Body of pancreas (tissue), 4 donors: ENCODE measurements around the gene IL17C. TPM values are rescaled to one million over a fixed set of nuclear protein-coding genes. Genes with fewer than 3 reads are reported as not detected.

Source experiments
- ATAC-seq: fragments of 150-250 bp; one replicate; pipeline ENCODE4 v1.9.1; 2016
- DNase-seq, 4 donors: peaks; one replicate each; pipeline ENCODE4 v3.0.0-alpha.2; 2019
- H3K27ac ChIP-seq, 4 donors: fragments of 200-600 bp; sonication (generic); 1 replicate in 3 of 4; 2 replicates in 1 of 4; pipeline versions ENCODE4 v1.5.1 to v1.6.1; 2016 to 2019; ENCODE audit warnings: mild to moderate bottlenecking in 1 of 4, mixed read lengths in 1 of 4, moderate library complexity in 1 of 4
- H3K27me3 ChIP-seq, 2 donors: fragments of 200-600 bp; sonication (generic); one replicate each; pipeline ENCODE4 v1.6.0; 2016; ENCODE audit warnings: mild to moderate bottlenecking in 1 of 2
- H3K36me3 ChIP-seq, 2 donors: fragments of 200-600 bp; sonication (generic); replicated peaks in 1 of 2; 2 replicates each; pipeline ENCODE4 v1.5.1; 2016; ENCODE audit warnings: low read depth in 2 of 2; ENCODE audit not compliant: insufficient read depth in 1 of 2
- H3K4me1 ChIP-seq: fragments of 200-600 bp; sonication (generic); one replicate; pipeline ENCODE4 v1.6.0; 2016
- H3K4me3 ChIP-seq, 2 donors: fragments of 200-600 bp; sonication (generic); 1 replicate in 1 of 2; 2 replicates in 1 of 2; pipeline ENCODE4 v1.5.1; 2016 to 2019
- H3K9me3 ChIP-seq, 3 donors: fragments of 200-600 bp; sonication (generic); 1 replicate in 2 of 3; 2 replicates in 1 of 3; pipeline ENCODE4 v1.5.1; 2016
- CTCF ChIP-seq, 7 experiments: fragments of 450-650 bp in 4 of 7; fragments of 200-600 bp in 3 of 7; sonication (generic) in 3 of 7; IDR thresholded peaks; one replicate each; pipeline ENCODE4 v1.5.1; 2016 to 2019; ENCODE audit warnings: antibody characterized with exemption in 7 of 7
- POLR2A ChIP-seq, 3 donors: fragments of 450-650 bp; IDR thresholded peaks; one replicate each; pipeline ENCODE4 v1.6.1; 2016; ENCODE audit warnings: antibody characterized with exemption in 3 of 3, mild to moderate bottlenecking in 2 of 3
- WGBS, 2 donors: methylation state at CpG; one replicate each; pipeline ENCODE4 v1.1.5; 2017; 5-methylcytosine and 5-hydroxymethylcytosine counted together
- intact Hi-C: fragments of 100-400 bp; cut with DNase I; formaldehyde crosslinking; loops from one replicate; pipeline ENCODE4 v1.15.1; 2023
- total RNA-seq, 2 donors: library from RNA; depleted of rRNA; stranded (reverse); fragments of >200 nt; gene quantifications; one replicate each; pipeline ENCODE4 v1.1.0, GENCODE V29; 2016

The IL17C gene
- total RNA-seq, 2 donors from 2014 or later, result not detected

- WGBS, 2 donors, result 74% methylated on average over 14 of the region's 15 CpGs
- Histone ChIP-seq H3K4me3 (no peak overlapping the region), H3K27me3 (no peaks in the 10 kb centered on the region), H3K4me1 (peaks cover 40% of the 10 kb centered on the region), H3K36me3 (no peaks in the 10 kb centered on the region), H3K9me3 (no peaks in the 10 kb centered on the region), H3K27ac (no peak overlapping the region)
- TF ChIP-seq POLR2A (IDR thresholded peaks at IDR 0.05), result no peak
- intact Hi-C loops, result loop anchor here (10.0 kb wide), 1 partner anchor 70 kb away; no protein-coding TSS in a partner anchor
- no peak for ATAC-seq
- DNase-seq, result no peak
These were observed 46.3 kb downstream of the IL17C start for GRCh38 chr16:88684569-88685155.

DNA sequence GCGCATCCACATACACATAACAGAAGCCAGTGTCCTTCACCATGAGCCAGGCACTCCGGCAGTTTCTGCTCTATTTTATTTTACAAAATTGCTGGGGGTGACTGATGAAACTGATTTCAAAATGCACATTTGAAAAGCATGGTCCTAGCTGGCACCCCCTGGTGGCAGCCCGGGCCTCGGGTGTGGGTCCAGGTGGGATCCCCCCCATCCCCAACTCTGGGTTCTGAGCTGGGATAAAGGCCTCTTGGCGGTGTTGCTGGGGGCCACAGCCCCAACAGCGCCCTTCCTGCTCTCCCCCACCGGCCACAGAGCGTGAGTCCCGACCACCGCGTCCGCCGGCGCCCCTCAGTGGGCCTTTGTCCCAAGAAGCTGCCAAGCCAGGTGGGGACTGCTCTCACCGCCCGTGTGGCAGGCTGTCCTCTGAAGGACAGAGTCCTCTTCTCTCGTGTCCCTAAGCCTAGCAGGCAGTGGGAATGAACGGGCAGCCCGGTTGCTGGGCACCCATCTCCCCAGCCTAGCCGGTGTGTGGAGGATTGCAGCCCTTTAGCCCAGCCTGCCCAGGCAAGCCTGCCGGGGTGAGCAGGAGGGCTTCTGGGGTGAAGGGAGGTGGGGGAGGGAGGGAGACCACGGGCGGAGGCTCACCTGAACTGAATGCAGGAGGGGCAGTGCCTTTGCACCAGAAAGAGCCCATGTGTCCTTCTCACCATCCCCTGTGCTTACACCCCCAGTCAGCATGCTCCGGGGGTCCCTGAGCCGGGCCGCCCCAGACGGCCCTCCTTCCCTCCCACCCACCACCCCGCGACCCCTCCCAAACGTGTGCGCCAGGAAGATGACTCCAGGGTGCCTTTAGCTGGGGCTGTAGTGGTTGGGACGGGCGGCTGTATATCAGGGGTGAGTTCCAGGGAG is 47.0 kb downstream of the IL17C start:
- intact Hi-C loops, result loop anchor here (10.0 kb wide), 1 partner anchor 71 kb away; no protein-coding TSS in a partner anchor
- no peak for TF ChIP-seq POLR2A (IDR thresholded peaks at IDR 0.05)
- TF ChIP-seq CTCF (IDR thresholded peaks at IDR 0.05), result peak in 6 of 7 experiments; percentile 29 to 52 (median 42)

DNA sequence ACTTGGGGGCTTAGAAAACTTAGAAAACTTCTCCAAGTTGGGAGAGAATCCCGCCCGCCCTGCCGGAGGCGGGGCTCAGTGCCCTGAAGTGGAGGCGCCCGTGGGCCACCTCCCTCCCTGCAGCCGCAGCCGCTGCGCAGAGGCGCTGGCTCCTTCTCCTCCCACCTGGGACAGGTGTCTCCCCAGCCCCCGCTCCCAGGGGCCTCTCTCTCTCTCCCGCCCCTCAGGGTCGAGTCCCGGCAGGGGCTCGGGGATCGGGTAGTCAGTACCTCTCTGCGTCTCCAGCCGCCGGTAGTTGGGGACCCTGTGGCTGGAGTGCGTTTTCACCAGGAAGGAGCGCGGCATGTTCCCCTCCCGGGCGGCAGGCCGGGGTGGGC is 47.7 kb downstream of the IL17C start:
- Histone ChIP-seq H3K4me1 (peaks cover 40% of the 10 kb centered on the region), H3K9me3 (no peaks in the 10 kb centered on the region), H3K36me3 (no peaks in the 10 kb centered on the region), H3K27me3 (no peaks in the 10 kb centered on the region), H3K27ac (peak overlapping the region; percentile 25 to 80 (median 59)), H3K4me3 (peak overlapping the region; percentile 67 to 74)
- intact Hi-C loops, result loop anchor here (10.0 kb wide), 1 partner anchor 71 kb away; no protein-coding TSS in a partner anchor
- TF ChIP-seq CTCF (IDR thresholded peaks at IDR 0.05), result no peak
- TF ChIP-seq POLR2A (IDR thresholded peaks at IDR 0.05), result no peak
- peak; percentile 37 for ATAC-seq
- DNase-seq, result peak; percentile 53 to 77 (median 62)
- 0% methylated on average over 3 to 25 of the region's 25 CpGs for WGBS, 2 donors

More for the DNA sequence above, 47.0 kb downstream of the IL17C start:
- peak overlapping the region; percentile 67 to 74 for H3K4me3 ChIP-seq
- H3K36me3 ChIP-seq, result no peaks in the 10 kb centered on the region
- WGBS, 2 donors, result 3 to 8% methylated on average over 8 to 32 of the region's 33 CpGs
- DNase-seq (peak in 3 of 4 donors; percentile 34 to 56 (median 42)), ATAC-seq (no peak)
- no peaks in the 10 kb centered on the region for H3K9me3 ChIP-seq
- peaks cover 40% of the 10 kb centered on the region for H3K4me1 ChIP-seq
- H3K27ac ChIP-seq, result peak overlapping the region in 3 of 4 donors; percentile 56 to 80 (median 62)
- no peaks in the 10 kb centered on the region for H3K27me3 ChIP-seq

- H3K36me3 ChIP-seq, result no peaks in the 10 kb centered on the region
- H3K27ac ChIP-seq, result peak within 1 kb of the TSS; percentile 25 to 80 (median 59)
- DNase-seq (peak; percentile 85 to 94 (median 88)), ATAC-seq (peak; percentile 84)
- peak within 1 kb of the TSS; percentile 67 to 74 for H3K4me3 ChIP-seq
- H3K9me3 ChIP-seq, result no peaks in the 10 kb centered on the region
- TF ChIP-seq CTCF (IDR thresholded peaks at IDR 0.05), result no peak
- peak in 2 of 3 donors; percentile 19 to 25 for TF ChIP-seq POLR2A (IDR thresholded peaks at IDR 0.05)
- WGBS, 2 donors, result 6 to 27% methylated on average over 6 to 65 of the region's 65 CpGs
- H3K27me3 ChIP-seq, result no peaks in the 10 kb centered on the region
- intact Hi-C loops, result loop anchor here (10.0 kb wide), 1 partner anchor 72 kb away; no protein-coding TSS in a partner anchor
- H3K4me1 ChIP-seq, result peaks cover 40% of the 10 kb centered on the region
These were observed 48.3 kb downstream of the IL17C start, which contains the start of gene SNAI3 for GRCh38 chr16:88686439-88687253. SNAI3 (minus strand) TSS chr16:88686507; CDS start chr16:88686406, 101 bp downstream.
